Stomach (tissue), 4 donors: ENCODE results near the gene DOCK2.
"Not testable (repeated sequence)": the region's sequence is repeated elsewhere in the genome, so short reads cannot be mapped to it uniquely, and the experiment has no call there.

ENCODE experiments used
- CTCF ChIP-seq, 7 experiments: fragments of 450-650 bp in 4 of 7; fragments of 200-600 bp in 3 of 7; sonication (generic) in 3 of 7; IDR thresholded peaks; one replicate each; pipeline ENCODE4 v1.5.1; 2016 to 2019; ENCODE audit warnings: antibody characterized with exemption in 7 of 7, control low read depth in 2 of 7, mild to moderate bottlenecking in 1 of 7
- EP300 ChIP-seq: sonication (generic); formaldehyde crosslinking; IDR thresholded peaks from one replicate; pipeline ENCODE4 v1.6.1; 2017; ENCODE audit warnings: antibody characterized with exemption
- POLR2A ChIP-seq, 4 donors: fragments of 450-650 bp; IDR thresholded peaks; one replicate each; pipeline ENCODE4 v1.6.1; 2016; ENCODE audit warnings: antibody characterized with exemption in 4 of 4, control low read depth in 2 of 4, mild to moderate bottlenecking in 1 of 4, moderate library complexity in 1 of 4
- POLR2AphosphoS5 ChIP-seq, 3 donors: sonication (generic); formaldehyde crosslinking; IDR thresholded peaks; one replicate each; pipeline ENCODE4 v1.6.1; 2016; ENCODE audit warnings: antibody characterized with exemption in 3 of 3

GRCh38 chr5:169808880-169809279 lies 171.8 kb downstream of the DOCK2 start:
- not testable (repeated sequence) for TF ChIP-seq EP300; CTCF (IDR thresholded peaks at IDR 0.05); POLR2AphosphoS5 (IDR thresholded peaks at IDR 0.05); POLR2A (IDR thresholded peaks at IDR 0.05)
